ENCODE data around the gene THAP6. TPM values are rescaled to one million over a fixed set of nuclear protein-coding genes. Genes with fewer than 3 reads are reported as not detected.

Gene THAP6
- total RNA-seq, 1 experiment from 2014 or later: 11.7 TPM

GRCh38 chr4:75499900-75500299 lies 14.4 kb upstream of the THAP6 start:
- Histone ChIP-seq H3K56ac (ENCODE audit: insufficient read length, low read depth, low read length) (no peak overlapping the region), H3K79me2 (ENCODE audit: insufficient read depth, low read length) (no peaks in the 10 kb centered on the region; the same call in 1 of the 2 replicates)

More at GRCh38 chr4:75499900-75500299, 14.4 kb upstream of the THAP6 start:
- Mint-ChIP-seq H3K27ac (no peak overlapping the region), H3K27me3 (ENCODE audit: low read depth) (no peaks in the 10 kb centered on the region), H3K9me3 (peaks cover 0 to 10% of the 10 kb centered on the region in 2 experiments; a peak in 3 of 5 replicates), H3K4me1 (no peaks in the 10 kb centered on the region), H3K36me3 (ENCODE audit: insufficient read depth in 1 of 3, low read depth in 3 of 3) (peaks cover 27 to 43% (median 34%) of the 10 kb centered on the region in 3 experiments), H3K4me3 (no peak overlapping the region)
- Histone ChIP-seq H2BK120ac (ENCODE audit: low read depth, low read length, poor library complexity, severe bottlenecking) (no peak overlapping the region), H3K23ac (ENCODE audit: insufficient read length, low read depth, low read length) (no peak overlapping the region), H3K18ac (ENCODE audit: insufficient read length, low read depth, low read length) (no peak overlapping the region), H3K23me2 (ENCODE audit: insufficient read length, low read depth, low read length, poor library complexity, severe bottlenecking) (no peaks in the 10 kb centered on the region), H3K4me2 (ENCODE audit: insufficient read depth, insufficient read length, low read length) (no peak overlapping the region), H4K20me1 (ENCODE audit: control insufficient read depth, insufficient read depth, insufficient read length) (no peaks in the 10 kb centered on the region), H2BK12ac (ENCODE audit: insufficient read length, low read depth, low read length) (no peak overlapping the region), H4K8ac (replicated peaks; ENCODE audit: insufficient read length, low read depth, low read length) (no peak overlapping the region), H2AK5ac (ENCODE audit: insufficient read length, low read length) (no peak overlapping the region), H3K9me3 (ENCODE audit: control insufficient read depth, low read depth, low read length) (no peaks in the 10 kb centered on the region), H2BK5ac (ENCODE audit: insufficient read length, low read length) (no peak overlapping the region), H3K79me1 (ENCODE audit: insufficient read depth, low read depth, low read length, poor library complexity, severe bottlenecking) (no peaks in the 10 kb centered on the region), H3T11ph (ENCODE audit: low read length) (no peak overlapping the region), H2BK15ac (ENCODE audit: low read depth, low read length) (no peak overlapping the region), H4K91ac (ENCODE audit: insufficient read length, low read depth, low read length) (no peak overlapping the region), H3K27ac (ENCODE audit: insufficient read length, low read depth, low read length) (no peak overlapping the region), H3K4ac (ENCODE audit: low read depth, low read length) (no peak overlapping the region), H2AFZ (ENCODE audit: low read length) (no peak overlapping the region), H3K14ac (ENCODE audit: insufficient read depth, low read length) (no peak overlapping the region), H2BK20ac (ENCODE audit: low read depth, low read length, poor library complexity, severe bottlenecking) (no peak overlapping the region), H4K5ac (ENCODE audit: insufficient read length, low read depth, low read length) (no peak overlapping the region), H3K27me3 (ENCODE audit: insufficient read depth, low read length) (no peaks in the 10 kb centered on the region), H3K4me1 (ENCODE audit: insufficient read depth, low read length) (no peaks in the 10 kb centered on the region), H3K9ac (ENCODE audit: extremely low read depth, insufficient read length, low read length) (no peak overlapping the region)
- no CpG with 5 or more reads among the region's 2 CpGs for WGBS (ENCODE audit: extremely low coverage, insufficient read length, low lambda C conversion rate)
- TF ChIP-seq CTCF (conservative IDR thresholded peaks at IDR 0.05): no peak
- no peak for DNase-seq
